H1 (cell line): ENCODE data around the gene CEBPA. TPM values are rescaled to one million over a fixed set of nuclear protein-coding genes. Genes with fewer than 3 reads are reported as not detected.

Experiments
- CTCF ChIA-PET: fragments of 300-600 bp; sonication (Branson Sonifier 250); formaldehyde crosslinking; loops from one replicate; lab custom pipeline; 2021; ENCODE audit not compliant: partially characterized antibody; lab: Charles Lee
- POLR2A ChIA-PET: fragments of 300-600 bp; sonication (Branson Sonifier 250); formaldehyde crosslinking; loops from one replicate; lab custom pipeline; 2021; ENCODE audit warnings: inconsistent platforms; ENCODE audit not compliant: partially characterized antibody; lab: Charles Lee
- DNase-seq, 2 experiments: peaks; one replicate each; pipeline versions ENCODE4 v3.0.0 to v3.0.0-alpha.2; 2010 to 2022; ENCODE audit warnings: low spot score in 2 of 2, low read depth in 1 of 2, mixed read lengths in 1 of 2
- FAIRE-seq: peaks from 2 replicates; lab custom pipeline; 2011; peaks lifted over from hg19 to GRCh38; lab: Jason Lieb, UNC
- H2AFZ ChIP-seq: 2 replicates; pipeline ENCODE4 v1.8.1; 2012; ENCODE audit warnings: low read length, inconsistent platforms
- H2AK5ac ChIP-seq: 2 replicates; pipeline ENCODE4 v1.6.1; 2013; ENCODE audit warnings: low read depth, low read length
- H2BK120ac ChIP-seq: replicated peaks from 2 replicates; pipeline ENCODE3; 2013; ENCODE audit warnings: low read depth, low read length, inconsistent platforms
- H2BK12ac ChIP-seq: 2 replicates; pipeline ENCODE4 v1.6.1; 2013; ENCODE audit warnings: low read depth, low read length
- H2BK15ac ChIP-seq: 2 replicates; pipeline ENCODE4 v1.6.1; 2013; ENCODE audit warnings: low read length
- H2BK20ac ChIP-seq: 2 replicates; pipeline ENCODE4 v1.6.1; 2013; ENCODE audit warnings: low read length
- H2BK5ac ChIP-seq: 2 replicates; pipeline ENCODE4 v1.6.1; 2013; ENCODE audit warnings: low read depth, low read length
- H3K14ac ChIP-seq: 2 replicates; pipeline ENCODE4 v1.6.1; 2013; ENCODE audit warnings: inconsistent platforms; ENCODE audit not compliant: insufficient read length
- H3K18ac ChIP-seq: 2 replicates; pipeline ENCODE4 v1.6.1; 2013; ENCODE audit warnings: low read length; ENCODE audit errors: extremely low read depth
- H3K23ac ChIP-seq: 2 replicates; pipeline ENCODE4 v1.6.1; 2013; ENCODE audit warnings: inconsistent platforms; ENCODE audit not compliant: insufficient read length
- H3K23me2 ChIP-seq: 2 replicates; pipeline ENCODE4 v1.6.1; 2013; ENCODE audit warnings: low read depth, low read length
- H3K27ac ChIP-seq: 2 replicates; pipeline ENCODE4 v1.6.1; 2011; ENCODE audit warnings: low read depth, low read length, inconsistent platforms
- H3K27me3 ChIP-seq, 4 experiments: replicated peaks in 1 of 4; 1 replicate in 1 of 4; 2 replicates in 3 of 4; pipeline versions ENCODE4 v1.6.1 to v1.8.1; 2011 to 2013; ENCODE audit warnings: low read length in 3 of 4, mild to moderate bottlenecking in 3 of 4, inconsistent platforms in 2 of 4, mixed read lengths in 2 of 4, moderate library complexity in 1 of 4; ENCODE audit not compliant: control insufficient read depth in 3 of 4, insufficient read depth in 3 of 4; ENCODE audit errors: extremely low read depth in 1 of 4
- H3K36me3 ChIP-seq, 4 experiments: 2 replicates each; pipeline versions ENCODE4 v1.6.1 to v1.8.1; 2011 to 2013; ENCODE audit warnings: mild to moderate bottlenecking in 4 of 4, low read length in 3 of 4, moderate library complexity in 2 of 4, control low read depth in 1 of 4, inconsistent platforms in 1 of 4; ENCODE audit not compliant: insufficient read depth in 4 of 4, control insufficient read depth in 2 of 4
- H3K4ac ChIP-seq: replicated peaks from 2 replicates; pipeline ENCODE3; 2013; ENCODE audit warnings: low read length, low read depth, mixed read lengths, inconsistent platforms; ENCODE audit not compliant: insufficient read length
- H3K4me1 ChIP-seq, 4 experiments: replicated peaks in 1 of 4; 1 replicate in 1 of 4; 2 replicates in 3 of 4; pipeline versions ENCODE4 v1.6.1 to v1.8.1; 2011 to 2013; ENCODE audit warnings: low read length in 3 of 4, inconsistent platforms in 2 of 4, mixed read lengths in 1 of 4; ENCODE audit not compliant: insufficient read depth in 4 of 4, control insufficient read depth in 3 of 4
- H3K4me2 ChIP-seq, 2 experiments: 2 replicates each; pipeline versions ENCODE4 v1.6.1 to v1.8.1; 2011 to 2013; ENCODE audit warnings: low read depth in 2 of 2, low read length in 2 of 2, control low read depth in 1 of 2, inconsistent platforms in 1 of 2, mild to moderate bottlenecking in 1 of 2; ENCODE audit not compliant: insufficient read depth in 1 of 2
- H3K4me3 ChIP-seq, 4 experiments: fragments of 200-600, 300-600 bp in 1 of 4; sonication (generic), shearing (Covaris generic), sonication (Bioruptor Twin) in 1 of 4; 2 replicates each; pipeline versions ENCODE4 v1.5.1 to v1.8.1; 2011 to 2016; ENCODE audit warnings: low read length in 4 of 4, low read depth in 3 of 4, control low read depth in 2 of 4, inconsistent platforms in 2 of 4, mild to moderate bottlenecking in 2 of 4, mixed read lengths in 1 of 4, moderate library complexity in 1 of 4; ENCODE audit not compliant: insufficient read depth in 2 of 4; ENCODE audit errors: extremely low read depth in 1 of 4
- H3K56ac ChIP-seq: replicated peaks from 2 replicates; pipeline ENCODE3; 2013; ENCODE audit warnings: low read depth, mild to moderate bottlenecking, mixed read lengths, low read length, inconsistent platforms; ENCODE audit not compliant: insufficient read length
- H3K79me1 ChIP-seq: 2 replicates; pipeline ENCODE4 v1.6.1; 2013; ENCODE audit warnings: low read depth, low read length, control low read depth
- H3K79me2 ChIP-seq, 2 experiments: 2 replicates each; pipeline versions ENCODE4 v1.6.1 to v1.8.1; 2012 to 2013; ENCODE audit warnings: low read length in 2 of 2, mild to moderate bottlenecking in 2 of 2, inconsistent platforms in 1 of 2; ENCODE audit not compliant: insufficient read depth in 2 of 2, control insufficient read depth in 1 of 2
- H3K9ac ChIP-seq, 4 experiments: replicated peaks in 1 of 4; 1 replicate in 1 of 4; 2 replicates in 3 of 4; pipeline versions ENCODE4 v1.6.1 to v1.8.1; 2011 to 2013; ENCODE audit warnings: low read depth in 3 of 4, low read length in 3 of 4, control low read depth in 2 of 4, mild to moderate bottlenecking in 2 of 4, moderate library complexity in 2 of 4, inconsistent platforms in 1 of 4; ENCODE audit errors: extremely low read depth in 1 of 4
- H3K9me3 ChIP-seq, 2 experiments: 2 replicates each; pipeline versions ENCODE4 v1.6.1 to v1.8.1; 2012 to 2013; ENCODE audit warnings: mild to moderate bottlenecking in 2 of 2, moderate library complexity in 2 of 2, control low read depth in 1 of 2, inconsistent platforms in 1 of 2, low read depth in 1 of 2, low read length in 1 of 2, mixed read lengths in 1 of 2; ENCODE audit not compliant: insufficient read depth in 2 of 2
- H4K20me1 ChIP-seq, 2 experiments: replicated peaks in 1 of 2; 2 replicates each; pipeline versions ENCODE3 to v1.8.1; 2011 to 2013; ENCODE audit warnings: inconsistent platforms in 2 of 2, low read length in 2 of 2, mild to moderate bottlenecking in 1 of 2; ENCODE audit not compliant: insufficient read depth in 2 of 2, control insufficient read depth in 1 of 2
- H4K5ac ChIP-seq: 2 replicates; pipeline ENCODE4 v1.6.1; 2013; ENCODE audit warnings: low read length, low read depth, mixed read lengths, inconsistent platforms; ENCODE audit not compliant: insufficient read length
- H4K8ac ChIP-seq: 2 replicates; pipeline ENCODE4 v1.8.0; 2013; ENCODE audit warnings: mild to moderate bottlenecking, moderate library complexity, low read length, inconsistent platforms; ENCODE audit not compliant: insufficient read depth; ENCODE audit errors: extremely low read depth
- H4K91ac ChIP-seq: replicated peaks from 2 replicates; pipeline ENCODE3; 2013; ENCODE audit warnings: low read length, mixed read lengths, inconsistent platforms; ENCODE audit not compliant: insufficient read length
- PHF8 ChIP-seq: fragments of 200-600 bp; sonication (generic); conservative IDR thresholded peaks from 2 replicates; pipeline ENCODE4 v1.7.1; 2012; ENCODE audit warnings: low read depth, mild to moderate bottlenecking, inconsistent platforms, low read length, moderate library complexity
- SP4 ChIP-seq: IDR thresholded peaks from 2 replicates; pipeline ENCODE4 v1.6.1; 2012; ENCODE audit warnings: low read length, inconsistent platforms
- SRF ChIP-seq: IDR thresholded peaks from 2 replicates; pipeline ENCODE4 v1.6.1; 2011; ENCODE audit warnings: mild to moderate bottlenecking, low read depth, low read length, moderate library complexity
- WGBS, 2 experiments: shearing (Covaris generic) in 1 of 2; methylation state at CpG; one replicate each; pipeline versions ENCODE4 v1.1.6 to v1.1.7; 2013 to 2015; ENCODE audit warnings: low lambda C conversion rate in 2 of 2, mixed read lengths in 2 of 2, inconsistent platforms in 1 of 2, low coverage in 1 of 2, missing lambda C conversion rate in 1 of 2; ENCODE audit not compliant: insufficient replicate concordance in 2 of 2, insufficient coverage in 1 of 2, insufficient read length in 1 of 2; ENCODE audit errors: extremely low coverage in 1 of 2, missing lambda C conversion rate in 1 of 2; 5-methylcytosine and 5-hydroxymethylcytosine counted together
- polyA plus RNA-seq, 7 experiments: library from polyadenylated mRNA; depleted of rRNA in 3 of 7; stranded (reverse) in 5 of 7; unstranded in 2 of 7; fragments of >200 nt in 5 of 7; fragments of 200-250 nt in 2 of 7; gene quantifications; 1 replicate in 5 of 7; 2 replicates in 1 of 7; 4 replicates in 1 of 7; pipeline versions ENCODE4 v1.2.1 to v1.2.3, GENCODE V29; 2011 to 2013; ENCODE audit warnings: missing spikeins in 2 of 7, mixed read lengths in 2 of 7
- total RNA-seq: library from RNA; stranded (reverse); fragmentation: NEBNext Ultra II Directional; extraction: Animal tissue kit (Norgen Biotek cat#: 25700); gene quantifications from 2 replicates; pipeline ENCODE4 v1.2.1, GENCODE V29; 2021

Gene CEBPA
- total and polyA plus RNA-seq, 2 of the 8 experiments (the other 6 are each of a cell fraction or from before 2014, with no cell fraction given) = 2.0 to 2.7 TPM

GRCh38 chr19:33301900-33302174, 497 bp downstream of the CEBPA start:
- Histone ChIP-seq H3K56ac (no peak overlapping the region), H2BK20ac (no peak overlapping the region), H3K4ac (peak overlapping the region; percentile 15), H3K79me1 (no peaks in the 10 kb centered on the region; the same call in 1 of the 2 replicates), H2BK12ac (no peak overlapping the region), H3K36me3 (no peaks in the 10 kb centered on the region; a peak in 1 of 8 replicates), H4K5ac (no peak overlapping the region), H3K4me3 (peak overlapping the region in 3 of 4 experiments; percentile 19 to 57 (median 23); a peak in 5 of 8 replicates), H2BK5ac (no peak overlapping the region), H3K23me2 (peaks cover 12% of the 10 kb centered on the region; the same call in 1 of the 2 replicates), H2BK15ac (no peak overlapping the region), H4K91ac (no peak overlapping the region), H3K4me2 (peak overlapping the region; percentile 76 to 79), H3K14ac (no peak overlapping the region), H3K9me3 (no peaks in the 10 kb centered on the region), H3K27ac (no peak overlapping the region), H3K18ac (no peak overlapping the region), H3K79me2 (no peaks in the 10 kb centered on the region), H2AK5ac (no peak overlapping the region), H4K20me1 (peaks cover 2 to 5% of the 10 kb centered on the region in 2 experiments), H3K4me1 (peaks cover 3 to 16% (median 12%) of the 10 kb centered on the region in 4 experiments), H3K9ac (peak overlapping the region in 1 of 4 experiments; percentile 10; a peak in 1 of 7 replicates), H3K23ac (no peak overlapping the region), H4K8ac (peak overlapping the region; percentile 52), H2AFZ (no peak overlapping the region), H2BK120ac (no peak overlapping the region), H3K27me3 (peaks cover 20 to 53% (median 44%) of the 10 kb centered on the region in 4 experiments)
- FAIRE-seq (no peak), DNase-seq (no peak)
- 5% methylated on average over 4 of the region's 41 CpGs; no CpG with 5 or more reads in 1 of the 2 experiments for WGBS, 2 experiments
- CTCF ChIA-PET = interaction anchor here (0.6 to 3.6 kb wide), 8 partner anchors 34 to 114 kb away, joined by 3 to 8 read pairs (median 4); no protein-coding TSS in a partner anchor
- TF ChIP-seq PHF8 (no peak), SRF (no peak), SP4 (no peak)
- POLR2A ChIA-PET = interaction anchor here (0.5 to 5.0 kb wide), 17 partner anchors 8 to 991 kb away, joined by 3 to 48 read pairs (median 4); partner anchors contain the start of gene CEBPG
